RPMI7951 (cell line): ENCODE data around the gene CCDC170. TPM values are rescaled to one million over a fixed set of nuclear protein-coding genes. Genes with fewer than 3 reads are reported as not detected.

ENCODE experiments used
- DNase-seq: peaks from one replicate; pipeline ENCODE4 v3.0.0-alpha.2; 2012; ENCODE audit warnings: low read depth
- total RNA-seq: library from RNA; depleted of rRNA; stranded (reverse); fragments of >200 nt; shearing (Covaris generic); gene quantifications from 2 replicates; pipeline ENCODE4 v1.2.3, GENCODE V29; 2014; rRNA removed

The CCDC170 gene
- total RNA-seq, 1 experiment from 2014 or later: not detected

DNA sequence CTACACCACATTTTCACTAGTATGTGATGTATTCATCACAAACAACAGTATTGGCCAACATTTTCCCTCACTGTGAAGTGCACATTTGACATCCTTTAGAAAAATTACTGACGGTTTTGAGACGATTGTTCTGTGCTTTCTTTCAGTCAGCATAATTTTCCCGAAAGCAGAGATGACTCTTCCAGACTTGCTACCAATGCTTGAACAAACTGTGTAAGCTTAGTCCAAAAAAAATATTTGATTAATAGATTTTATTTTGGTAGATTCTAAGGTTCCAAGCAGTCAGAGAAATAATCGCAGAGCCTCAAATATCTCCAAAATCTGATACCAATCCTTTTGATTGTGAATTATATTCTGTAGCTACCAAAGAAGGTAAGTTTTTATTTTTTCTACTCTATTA, 162.6 kb downstream of the CCDC170 start:
- DNase-seq: no peak

DNA sequence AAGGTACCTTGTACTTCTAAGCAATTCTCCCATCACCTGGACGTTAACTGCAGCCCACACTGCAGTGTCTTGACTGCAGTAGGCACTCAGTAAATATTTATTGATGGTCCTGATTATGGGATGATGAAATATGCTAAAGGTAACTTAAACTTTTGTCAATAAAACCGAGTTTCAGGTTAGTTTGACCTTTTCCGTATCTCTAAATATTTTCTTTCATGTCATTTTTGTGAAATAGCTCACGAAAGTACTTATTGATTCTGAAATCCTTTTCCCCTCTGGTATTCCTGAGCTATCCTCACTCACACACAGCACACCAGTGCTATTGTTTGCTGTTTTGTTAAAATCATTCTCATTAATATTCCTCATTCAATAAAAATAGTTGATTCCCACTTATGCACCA, 164.3 kb downstream of the CCDC170 start:
- DNase-seq: no peak

DNA sequence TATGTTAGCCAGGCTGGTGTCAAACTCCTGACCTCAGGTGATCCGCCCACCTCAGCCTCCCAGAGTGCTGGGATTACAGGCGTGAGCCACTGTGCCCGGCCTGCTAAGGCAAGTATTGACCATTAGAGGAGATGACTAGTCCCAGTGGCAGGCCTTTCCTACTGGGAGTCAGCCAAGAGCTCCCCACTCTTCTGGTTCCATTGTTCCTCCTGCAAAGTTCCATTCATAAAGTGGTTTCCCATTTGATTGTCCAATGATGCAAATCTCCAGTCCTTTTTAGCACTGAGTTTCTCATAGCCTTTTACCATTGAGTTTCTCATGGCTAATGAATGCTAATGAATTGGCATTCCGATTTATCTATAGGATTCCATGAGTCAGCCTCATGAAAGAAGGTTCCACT, 165.4 kb downstream of the CCDC170 start:
- no peak for DNase-seq

DNA sequence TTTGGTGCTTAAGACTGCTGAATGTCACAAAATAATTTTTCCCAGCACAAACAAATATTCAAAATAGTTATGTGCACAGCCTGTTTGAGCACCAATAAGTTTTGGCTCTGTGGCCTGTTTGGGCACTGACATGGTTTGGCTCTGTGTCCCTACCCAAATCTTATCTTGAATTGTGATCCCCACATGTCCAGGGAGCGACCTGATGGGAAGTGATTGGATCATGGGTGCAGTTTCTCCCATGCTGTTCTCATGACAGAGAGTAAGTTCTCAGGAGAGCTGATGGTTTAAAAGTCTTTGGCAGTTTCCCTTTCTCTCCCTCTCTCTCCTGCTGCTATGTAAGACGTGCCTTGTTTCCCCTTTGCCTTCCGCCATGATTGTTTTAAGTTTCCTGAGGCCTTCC, 167.7 kb downstream of the CCDC170 start:
- no peak for DNase-seq

DNA sequence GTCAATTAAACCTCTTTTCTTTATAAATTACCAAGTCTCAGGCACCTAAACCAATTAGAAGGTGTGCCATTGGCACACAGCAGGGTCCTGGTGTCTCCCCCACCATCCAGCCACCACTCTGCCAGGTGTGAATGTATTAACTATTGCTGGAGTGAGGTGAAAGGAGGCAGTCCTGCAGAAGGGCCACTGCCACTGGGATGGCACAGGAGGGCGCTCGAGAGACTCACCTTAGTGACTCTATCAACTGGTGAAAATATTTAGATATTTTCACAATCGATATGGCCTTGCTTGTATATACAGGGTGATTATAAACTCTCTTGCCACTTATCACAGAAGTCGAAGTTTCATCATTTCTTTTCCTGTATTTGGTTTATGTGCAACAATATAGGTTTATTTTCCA, 168.1 kb downstream of the CCDC170 start:
- no peak for DNase-seq

DNA sequence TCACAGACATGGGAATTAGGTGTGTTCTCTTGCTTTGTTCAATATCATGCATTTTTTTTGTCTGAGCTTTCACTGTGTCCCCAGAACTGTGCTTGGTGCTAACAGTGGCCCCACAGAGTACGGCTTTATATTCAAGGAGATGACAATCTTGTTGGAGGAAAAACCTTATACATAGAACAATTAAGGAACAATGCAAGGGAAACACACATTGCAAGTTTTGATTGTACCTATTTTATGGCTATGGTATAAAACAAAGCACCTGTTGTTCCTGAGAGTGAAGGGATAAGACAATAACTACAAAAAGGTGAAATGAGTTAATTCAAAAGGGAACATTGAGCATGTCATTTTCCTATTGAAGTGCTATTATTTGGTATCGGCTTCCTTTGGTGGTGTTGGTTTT, 169.7 kb downstream of the CCDC170 start:
- no peak for DNase-seq

DNA sequence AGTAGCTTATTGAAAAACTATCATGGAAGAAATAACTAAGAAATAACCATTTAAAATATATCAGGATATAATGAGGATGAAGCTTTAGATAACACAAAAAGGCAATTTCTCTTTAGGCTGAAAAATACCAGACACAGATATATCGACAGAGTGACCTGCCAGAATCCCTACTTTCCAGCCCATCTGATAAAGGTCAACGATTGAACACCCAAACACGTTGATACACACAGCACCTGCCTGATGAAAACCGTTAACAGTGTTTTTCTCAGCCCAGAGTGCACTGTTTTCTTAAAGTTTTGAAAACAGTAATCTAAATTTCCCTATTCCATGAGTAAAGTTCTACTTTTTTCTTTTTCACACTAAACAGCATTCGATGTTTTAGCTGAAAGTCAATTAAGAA, 170.6 kb downstream of the CCDC170 start:
- DNase-seq: no peak

DNA sequence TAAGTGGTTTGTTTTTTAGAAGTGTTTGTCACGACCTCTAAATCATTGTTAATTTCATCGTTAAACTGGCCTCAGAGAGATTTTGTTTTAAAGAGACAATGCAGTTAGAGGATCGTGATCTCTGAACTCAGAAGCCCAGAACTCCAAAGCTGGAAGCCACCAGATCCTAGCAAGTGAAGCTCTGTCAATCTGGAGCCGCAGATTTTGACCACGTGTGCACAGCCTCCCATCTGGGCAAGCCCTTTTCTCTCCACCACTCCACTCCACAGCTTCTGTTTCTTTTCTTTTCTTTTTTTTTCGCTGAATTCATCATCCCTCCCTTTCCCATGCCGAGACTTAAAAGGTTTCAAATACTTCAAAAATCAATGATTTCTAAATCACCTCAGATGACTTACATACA, 171.5 kb downstream of the CCDC170 start:
- DNase-seq: no peak

DNA sequence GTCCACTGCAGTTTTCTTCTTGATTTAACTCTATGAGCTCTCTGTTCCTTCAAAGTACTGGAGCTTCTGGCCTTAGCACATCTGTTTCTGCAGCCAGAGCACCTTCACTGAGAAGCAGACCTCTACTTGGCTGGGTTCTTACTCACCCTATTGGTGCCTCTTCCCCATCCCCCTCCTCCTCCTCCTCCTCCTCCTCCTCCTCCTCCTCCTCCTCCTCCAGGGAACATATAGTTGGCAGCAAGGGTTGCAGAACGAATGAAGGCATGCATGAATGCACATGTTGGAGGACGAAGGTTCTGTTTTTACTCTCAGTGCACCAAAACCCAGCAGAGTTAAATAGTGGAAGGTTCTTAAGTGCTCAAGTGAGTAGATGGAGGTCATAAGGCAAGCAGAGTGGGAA, 172.7 kb downstream of the CCDC170 start:
- DNase-seq: no peak

DNA sequence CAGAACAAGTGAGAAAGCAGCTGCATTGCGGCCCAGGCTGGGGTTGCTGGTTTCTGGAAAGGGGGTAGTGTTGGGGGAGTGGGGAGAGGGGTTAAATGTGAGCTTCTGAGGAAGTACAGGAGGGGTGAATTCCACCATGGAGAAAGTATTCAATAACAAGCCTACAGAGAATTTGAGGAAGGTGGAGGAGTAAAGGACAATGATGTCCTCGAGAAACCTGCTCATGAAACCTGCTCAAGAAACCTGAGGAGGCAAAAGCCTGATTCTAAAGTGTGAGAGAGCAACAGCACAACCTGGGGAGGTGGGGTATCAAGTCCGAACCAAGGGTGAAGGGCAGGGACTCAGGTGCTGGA, 175.4 kb downstream of the CCDC170 start:
- DNase-seq: no peak

DNA sequence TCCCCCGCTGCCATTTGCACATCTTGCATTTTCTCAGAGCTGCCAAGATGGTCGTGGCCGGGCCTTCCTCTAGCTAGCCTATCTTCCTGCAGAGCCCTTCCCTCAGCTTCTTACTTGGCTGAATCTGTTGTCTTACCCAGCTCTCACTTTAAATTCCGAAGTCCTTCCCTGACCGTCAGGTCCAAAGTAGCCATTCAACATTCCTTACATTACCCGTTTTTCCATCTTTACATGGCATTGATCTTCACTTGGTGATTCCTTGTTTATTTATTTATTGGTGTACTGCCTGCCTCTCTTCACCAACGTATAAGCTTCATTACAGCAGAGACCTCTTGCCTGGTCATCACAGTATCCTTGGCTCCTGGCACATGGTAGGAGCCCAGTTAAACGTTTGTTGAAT, 176.3 kb downstream of the CCDC170 start:
- no peak for DNase-seq

Other genes starting within 250 kb of the CCDC170 start
- gene ZBTB2, start 102.5 kb upstream of the CCDC170 start, total RNA-seq: 16.8 and 20.7 TPM in 2 replicates
- 36.6 and 39.8 TPM in 2 replicates for gene RMND1, start 41.9 kb upstream of the CCDC170 start, total RNA-seq